GM21528 (cell line): ENCODE data around the gene PHYKPL.
A peak's percentile ranks its signal among the peaks of the same experiment; 100 is the strongest.
"Not testable (repeated sequence)": the region's sequence is repeated elsewhere in the genome, so short reads cannot be mapped to it uniquely, and the experiment has no call there.

Experiments
- ATAC-seq: cut with Tn5 transposase; IDR thresholded peaks from one replicate; pipeline ENCODE4 v1.9.1; 2021; ENCODE audit warnings: mild to moderate bottlenecking, moderate library complexity; ENCODE audit not compliant: unreplicated experiment, low FRiP score

Gene PHYKPL

DNA sequence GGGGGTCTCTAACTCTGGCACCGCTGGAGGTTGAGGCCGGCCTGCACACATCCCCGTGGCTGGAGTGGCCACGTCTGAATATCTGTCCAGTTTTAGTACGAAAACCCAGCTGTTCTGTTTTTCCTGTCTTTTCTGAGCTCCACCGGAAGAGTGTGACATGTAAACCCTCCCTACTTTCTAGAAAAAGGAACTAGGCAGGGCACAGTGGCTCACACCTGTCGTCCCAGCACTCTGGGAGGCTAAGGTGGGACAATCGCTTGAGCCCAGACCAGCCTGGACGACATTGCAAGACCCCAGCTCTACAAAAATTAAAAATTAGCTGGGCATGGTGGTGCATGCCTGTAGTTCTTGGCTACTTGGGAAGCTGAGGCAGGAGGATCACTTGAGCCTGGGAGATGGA, 8.2 kb upstream of the PHYKPL start:
- ATAC-seq = peak; percentile 41

DNA sequence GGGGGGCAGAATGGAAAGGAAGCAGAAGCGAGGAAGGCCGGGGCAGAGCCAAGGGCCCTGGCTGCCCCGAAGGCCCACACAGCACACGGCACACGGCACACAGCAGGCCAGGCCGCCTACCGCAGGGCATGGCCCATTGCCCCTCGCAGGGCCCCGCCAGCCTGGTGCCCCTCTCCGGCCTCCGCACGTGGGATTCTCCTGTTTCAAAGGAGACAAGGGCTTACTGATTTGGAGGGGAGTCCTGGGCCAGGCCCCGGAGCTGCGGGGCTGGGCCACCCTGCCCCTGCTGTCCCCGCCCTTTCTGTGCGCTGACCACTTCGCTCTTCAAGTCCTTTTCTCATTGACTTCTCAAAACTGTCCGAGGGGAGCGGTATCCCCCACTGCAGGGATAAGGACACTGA, 7.7 kb upstream of the PHYKPL start:
- no peak for ATAC-seq

GRCh38 chr5:178239626-178240301, 7.2 kb upstream of the PHYKPL start:
- not testable (repeated sequence) for ATAC-seq

GRCh38 chr5:178238711-178239592, 6.3 kb upstream of the PHYKPL start:
- ATAC-seq = no peak

GRCh38 chr5:178238313-178238635, 5.7 kb upstream of the PHYKPL start:
- ATAC-seq = no peak

DNA sequence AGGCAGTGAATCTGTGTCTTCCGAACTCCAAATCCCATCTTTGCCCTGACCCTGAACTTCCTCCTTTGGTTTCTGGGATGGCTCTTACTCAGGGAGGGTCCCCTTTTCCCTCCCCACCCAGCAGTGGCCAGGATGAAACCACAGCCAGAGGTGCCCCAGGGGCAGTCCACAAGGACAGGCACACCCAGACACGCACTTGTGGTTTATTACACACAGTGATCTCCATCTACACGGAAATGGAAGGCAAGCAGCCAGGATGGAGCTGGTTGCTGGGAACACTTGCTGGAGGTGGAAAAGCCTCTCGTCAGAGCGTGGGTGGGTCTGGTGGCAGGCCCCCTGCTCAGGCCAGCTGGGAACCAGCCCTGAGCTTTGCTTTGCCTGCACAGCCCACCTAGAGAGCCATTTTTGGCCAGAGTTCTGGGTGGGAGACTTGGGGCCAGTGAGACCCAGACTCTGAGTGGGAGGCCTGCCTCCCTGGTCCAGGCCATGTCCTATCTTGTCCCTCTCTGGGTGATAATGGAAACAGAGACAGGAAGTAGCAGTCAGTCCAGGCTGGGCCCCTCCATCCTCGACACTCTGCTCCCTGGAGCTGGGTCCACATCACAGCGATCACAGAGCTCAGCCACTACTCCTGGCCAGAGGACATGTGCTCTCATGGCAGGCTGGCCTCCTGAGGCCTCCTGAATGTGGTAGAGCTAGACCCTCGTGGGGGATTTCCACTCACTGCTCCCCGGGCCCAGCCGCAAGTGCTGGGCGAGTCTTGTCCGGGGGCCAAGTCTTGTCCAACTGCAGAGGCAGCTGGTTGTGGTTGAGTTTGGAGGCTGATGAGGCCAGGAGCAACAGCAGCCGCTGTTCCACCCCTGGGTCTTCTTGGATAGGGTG, 5.1 kb upstream of the PHYKPL start:
- no peak for ATAC-seq

GRCh38 chr5:178236679-178237078, 4.1 kb upstream of the PHYKPL start:
- ATAC-seq = no peak

DNA sequence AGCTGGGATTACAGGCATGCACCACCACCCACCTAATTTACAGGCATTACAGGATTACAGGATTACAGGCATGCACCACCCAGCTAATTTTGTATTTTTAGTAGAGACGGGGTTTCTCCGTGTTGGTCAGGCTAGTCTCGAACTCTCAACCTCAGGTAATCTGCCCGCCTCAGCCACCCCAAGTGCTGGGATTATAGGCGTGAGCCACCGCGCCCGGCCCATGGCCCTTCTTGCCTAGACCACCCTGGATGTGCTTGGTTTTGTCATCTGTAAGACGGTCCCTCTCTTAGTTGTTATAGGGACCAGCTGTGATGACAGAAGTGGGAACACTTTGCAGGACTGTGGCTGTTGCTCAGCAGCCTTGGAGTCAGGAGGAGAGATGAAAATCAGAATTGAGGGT, 3.5 kb upstream of the PHYKPL start:
- no peak for ATAC-seq

GRCh38 chr5:178235588-178235974, 3.0 kb upstream of the PHYKPL start:
- no peak for ATAC-seq

DNA sequence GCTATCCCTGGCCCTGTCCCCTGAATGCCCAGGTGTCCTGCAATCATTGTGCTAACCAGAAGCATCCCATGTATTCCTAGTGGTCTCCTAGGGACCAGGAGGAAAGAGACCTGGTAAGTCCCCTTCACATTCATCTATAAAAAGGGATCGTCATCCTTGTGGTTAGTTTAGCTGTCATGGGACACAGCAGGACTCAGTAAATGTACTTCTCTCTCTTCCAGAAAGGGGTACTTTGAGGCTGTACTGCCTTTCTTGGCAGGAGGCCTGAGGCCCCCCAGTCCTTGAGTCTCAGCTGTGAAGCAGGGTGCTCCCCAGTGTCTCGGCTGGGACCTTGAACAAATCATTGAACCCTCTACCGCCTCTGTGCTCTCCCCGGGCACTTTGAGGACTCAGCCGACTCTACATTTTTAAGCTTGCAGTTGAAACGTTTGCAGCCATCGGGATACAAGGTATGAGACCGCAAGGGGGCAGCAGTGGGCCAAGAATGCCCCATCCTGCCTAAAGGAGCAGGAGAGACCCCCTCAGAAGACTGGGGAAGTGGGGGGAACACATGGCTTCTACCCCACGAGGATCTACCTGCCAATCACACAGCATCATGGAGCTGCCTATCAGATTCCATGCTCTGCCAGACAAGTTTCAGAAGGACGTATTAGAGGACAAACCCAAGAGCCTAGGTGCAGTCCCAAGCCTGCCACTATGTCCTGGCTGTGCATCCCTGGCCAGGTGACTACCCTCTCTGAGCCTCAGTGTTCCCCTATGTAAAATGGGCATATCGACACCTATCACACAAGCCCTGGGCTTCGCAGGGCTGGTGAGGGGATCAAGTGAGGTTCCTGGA, 2.4 kb upstream of the PHYKPL start:
- ATAC-seq = no peak

DNA sequence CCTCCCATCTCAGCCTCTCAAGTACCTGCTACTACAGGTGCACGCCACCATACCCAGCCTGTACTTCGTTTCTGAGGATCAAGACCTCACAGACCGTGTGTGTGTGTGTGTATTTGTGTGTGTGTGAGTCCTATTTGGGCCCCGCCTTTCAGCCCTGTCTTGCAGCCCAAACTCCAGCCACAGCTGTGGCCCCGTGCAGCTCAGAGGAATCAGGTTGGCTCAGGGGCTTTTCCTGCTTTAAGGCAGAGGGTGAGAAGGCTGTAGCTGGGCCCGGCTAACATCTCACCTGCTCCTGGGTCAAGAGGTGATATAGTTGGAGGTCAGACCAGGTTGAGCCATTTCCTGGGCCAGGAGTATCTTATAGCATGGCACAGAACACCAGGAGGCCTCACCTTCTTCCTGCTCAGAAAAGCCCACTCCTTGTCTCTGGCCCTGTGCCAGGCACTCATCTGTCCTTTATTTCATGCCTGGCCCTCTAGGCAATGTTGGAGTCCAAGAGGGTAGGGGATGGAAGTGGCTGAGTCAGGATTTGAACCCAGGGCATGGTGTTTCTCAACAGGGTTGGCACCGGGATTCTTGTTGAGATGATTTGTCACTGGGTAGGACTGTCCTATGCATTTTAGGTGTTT, 1.6 kb upstream of the PHYKPL start:
- ATAC-seq = no peak

DNA sequence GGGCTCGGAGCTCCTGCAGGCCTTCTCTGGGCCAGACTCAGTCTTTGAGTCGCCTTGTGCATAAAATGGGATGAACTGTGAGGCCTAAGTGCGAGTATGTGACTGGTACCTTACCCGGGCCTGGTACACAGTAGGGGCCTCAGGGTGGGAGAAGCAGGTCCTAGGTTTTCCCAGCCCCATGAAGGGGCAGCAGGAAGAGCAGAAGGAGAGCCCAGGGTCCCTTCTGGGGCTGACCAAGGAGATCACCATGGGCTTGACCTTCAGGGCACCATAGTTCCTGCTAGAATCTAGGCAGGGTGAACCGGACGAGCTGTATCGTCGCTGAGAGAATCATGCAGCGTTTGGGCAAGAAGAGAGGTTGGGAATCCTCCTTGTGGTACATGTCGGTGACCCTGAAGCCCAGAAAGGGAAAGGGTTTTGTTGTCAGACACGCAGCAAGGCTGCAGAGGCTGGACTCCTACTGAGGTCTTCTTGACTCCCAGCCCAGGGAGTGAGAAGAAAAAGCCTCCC, 373 bp upstream of the PHYKPL start:
- no peak for ATAC-seq

DNA sequence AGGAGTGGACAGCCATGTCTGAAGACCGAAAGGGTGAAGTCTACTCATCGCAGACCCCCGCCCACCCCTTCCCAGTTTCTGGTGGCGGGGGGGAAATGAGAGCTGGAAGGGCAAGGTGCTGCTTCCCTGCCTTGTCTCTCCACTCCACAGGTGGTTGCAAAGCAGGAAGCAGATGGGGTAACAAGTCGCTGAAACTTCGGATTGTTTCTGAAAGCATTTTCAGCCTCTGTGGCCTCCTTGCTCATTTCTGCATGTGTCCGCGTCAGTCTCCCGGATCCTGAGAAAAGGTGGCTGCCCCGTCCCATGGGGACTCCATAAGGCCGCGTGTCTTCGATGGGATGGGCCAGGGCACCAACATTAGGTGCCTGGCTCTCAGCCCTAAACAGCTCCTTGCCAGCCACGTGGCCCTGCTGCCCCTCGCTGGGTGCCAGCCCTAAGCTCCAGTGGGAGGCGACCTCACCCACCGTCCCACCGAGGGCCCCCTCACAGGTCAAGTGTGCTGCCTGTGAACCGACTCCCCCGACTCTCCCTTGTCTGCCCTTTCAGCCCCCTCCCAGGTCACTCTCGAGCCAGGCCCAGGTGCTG, 971 bp downstream of the PHYKPL start:
- ATAC-seq = no peak

DNA sequence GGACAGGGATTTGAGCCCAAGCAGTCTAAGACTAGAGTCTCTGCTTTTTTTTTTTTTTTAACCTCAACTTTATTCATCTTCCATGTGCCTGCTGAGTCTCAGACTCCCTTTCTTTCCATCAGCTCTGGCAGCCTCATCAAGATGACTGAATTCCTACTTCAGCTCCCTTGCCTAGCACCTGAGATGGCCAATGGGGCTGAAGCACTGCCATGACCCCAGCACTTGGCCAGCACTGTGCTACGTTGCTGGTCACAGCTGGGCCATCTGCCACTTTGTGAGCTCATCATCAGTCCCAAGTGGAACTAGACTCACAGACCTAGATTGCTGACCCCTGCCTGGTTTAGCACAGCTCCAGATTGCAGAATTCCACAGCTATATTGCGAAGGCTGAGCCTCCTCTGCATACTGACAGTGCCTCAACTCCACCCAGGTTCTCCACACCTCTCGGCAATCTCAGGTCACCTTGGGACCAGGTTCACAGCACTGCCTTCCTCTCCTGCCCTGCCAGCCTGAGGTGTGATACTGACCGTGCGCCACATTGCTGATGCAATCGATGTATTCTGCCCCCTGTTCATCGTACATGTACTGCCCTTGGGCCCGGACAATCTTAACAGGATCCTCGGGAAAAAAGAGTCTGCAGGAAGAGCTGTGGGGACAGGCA, 1.6 kb downstream of the PHYKPL start:
- ATAC-seq = no peak

DNA sequence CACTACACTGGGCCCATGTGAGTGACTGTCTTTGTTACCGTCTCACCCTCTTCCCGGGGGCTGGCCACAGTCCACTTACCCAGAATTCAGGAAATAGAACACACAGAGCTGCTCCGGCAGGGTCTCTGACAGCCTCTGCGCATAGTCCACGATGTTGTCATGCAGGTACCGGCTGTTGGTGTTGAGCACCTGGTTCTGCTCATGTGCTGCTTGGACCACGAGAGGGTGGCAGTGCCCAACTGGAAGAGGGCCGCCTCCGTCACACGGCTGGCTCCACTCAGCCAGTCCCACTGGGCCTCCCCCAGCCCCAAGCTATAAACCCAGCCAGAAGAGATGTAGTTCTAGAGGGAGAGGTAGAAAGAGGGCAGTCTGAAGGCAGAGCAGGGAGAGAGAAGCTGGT, 2.7 kb downstream of the PHYKPL start:
- no peak for ATAC-seq

DNA sequence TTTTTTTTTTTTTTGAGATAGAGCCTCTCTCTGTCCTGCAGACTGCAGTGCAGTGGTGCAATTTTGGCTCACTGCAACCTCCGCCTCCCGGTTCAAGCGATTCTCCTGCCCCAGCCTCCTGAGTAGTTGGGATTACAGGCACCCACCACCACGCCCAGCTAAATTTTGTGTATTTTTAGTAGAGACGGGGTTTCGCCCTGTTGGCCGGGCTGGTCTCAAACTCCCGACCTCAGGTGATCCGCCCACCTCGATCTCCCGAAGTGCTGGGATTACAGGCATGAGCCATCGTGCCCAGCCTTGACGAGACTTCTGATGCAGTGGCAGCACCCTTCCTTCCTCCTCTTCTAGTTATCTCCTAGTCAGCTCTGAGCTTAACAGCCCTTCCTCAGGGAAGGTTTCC, 3.5 kb downstream of the PHYKPL start:
- ATAC-seq = not testable (repeated sequence)

DNA sequence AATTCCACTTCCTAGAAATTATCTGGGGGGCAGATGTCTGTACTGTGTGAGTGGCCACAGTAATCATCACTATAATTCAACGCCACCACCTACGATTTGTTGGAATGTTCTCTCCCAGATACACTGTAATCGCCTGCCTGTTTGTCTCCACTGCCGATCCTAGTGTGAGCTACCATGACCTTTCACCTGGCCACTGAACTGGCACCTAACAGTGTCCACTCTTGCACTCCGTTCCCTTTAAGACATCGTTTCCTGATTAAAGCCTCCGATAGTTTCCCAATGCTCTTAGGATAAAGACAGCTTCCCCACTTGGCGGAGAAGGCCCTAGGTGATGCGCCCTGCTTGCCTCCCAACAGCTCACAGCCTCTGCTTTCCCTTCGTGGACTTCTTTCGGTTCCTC, 4.0 kb downstream of the PHYKPL start:
- no peak for ATAC-seq

DNA sequence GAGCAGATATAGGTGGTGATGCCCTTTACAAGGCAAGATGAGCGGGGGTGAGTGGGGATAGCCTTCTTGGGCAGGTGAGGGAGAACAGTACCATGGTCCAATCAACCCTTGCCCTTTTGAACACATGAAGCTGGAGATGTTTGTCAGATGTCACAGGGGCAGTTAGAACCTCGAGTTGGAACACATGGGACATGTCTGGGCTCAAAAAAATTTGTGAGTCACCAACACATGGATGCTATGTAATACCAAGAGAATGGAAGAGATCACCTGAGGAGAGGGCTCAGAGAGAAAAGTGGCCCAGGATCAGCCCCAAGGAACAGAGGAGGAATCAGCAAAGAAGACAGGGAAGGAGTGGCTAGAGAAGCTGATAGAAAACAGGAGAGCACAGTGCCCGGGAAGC, 4.7 kb downstream of the PHYKPL start:
- no peak for ATAC-seq

DNA sequence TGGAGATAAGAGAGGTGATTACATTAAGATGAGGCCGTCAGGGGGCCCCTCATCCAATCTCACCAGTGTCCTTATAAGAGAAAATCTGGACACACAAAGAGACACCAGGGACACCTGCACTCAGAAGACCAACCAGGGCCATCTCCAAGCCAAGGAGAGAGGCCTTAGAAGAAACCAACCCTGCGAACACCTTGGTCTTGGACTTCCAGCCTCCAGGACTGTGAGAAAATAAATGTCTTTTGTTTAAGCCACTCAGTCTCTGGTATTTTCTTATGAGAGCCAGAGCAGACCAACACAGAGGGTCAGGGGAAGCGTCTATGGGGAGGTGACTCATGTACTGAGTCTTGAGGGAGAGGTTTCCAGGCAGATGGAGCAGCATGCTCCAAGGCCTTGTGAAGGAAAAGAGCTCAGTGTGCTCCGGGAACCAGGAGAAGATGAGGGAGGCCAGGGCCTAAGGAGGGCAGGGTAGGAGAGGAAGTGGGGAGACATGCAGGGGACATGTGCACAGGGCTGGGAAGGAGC, 5.4 kb downstream of the PHYKPL start:
- no peak for ATAC-seq
